Measurements from ENCODE around the gene GMPPA. TPM values are rescaled to one million over a fixed set of nuclear protein-coding genes. Genes with fewer than 3 reads are reported as not detected.
A peak's percentile ranks its signal among the peaks of the same experiment; 100 is the strongest.

GMPPA gene
- total and polyA plus RNA-seq, 3 donors from 2014 or later = 19.6 to 28.3 (median 24.6) TPM

DNA sequence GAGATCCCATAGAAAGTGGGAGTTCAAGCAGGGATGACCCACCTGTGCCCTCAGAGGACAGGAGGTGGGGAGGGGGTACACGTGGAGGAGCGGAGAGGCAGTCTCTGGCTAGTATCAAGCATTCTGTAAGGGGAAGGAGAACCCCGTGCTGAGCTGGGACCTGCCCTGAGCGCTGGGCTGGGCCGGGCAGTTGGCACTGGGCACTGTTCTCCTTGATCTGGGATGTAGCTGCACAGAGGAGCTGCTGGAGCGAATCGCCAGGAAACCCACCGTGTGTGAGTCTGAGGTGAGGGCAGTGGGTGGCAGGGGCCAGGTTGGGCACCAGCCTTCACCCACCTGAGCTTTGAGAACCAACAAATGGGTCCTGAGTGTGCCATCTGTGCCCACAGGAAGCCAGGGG, 19.8 kb upstream of the GMPPA start:
- WGBS, 2 donors = 64 to 85% methylated on average over 2 to 8 of the region's 8 CpGs
- no peaks in the 10 kb centered on the region for H3K9me3 ChIP-seq
- H3K27me3 ChIP-seq = no peaks in the 10 kb centered on the region
- H3K4me1 ChIP-seq = peaks cover 11% of the 10 kb centered on the region
- H3K27ac ChIP-seq = no peak overlapping the region
- intact Hi-C loops (cut with DNase I; ENCODE audit: low total_unique reads) = loop anchor here (10.0 kb wide), 1 partner anchor 46 kb away; no protein-coding TSS in a partner anchor
- TF ChIP-seq, protein P1, sequence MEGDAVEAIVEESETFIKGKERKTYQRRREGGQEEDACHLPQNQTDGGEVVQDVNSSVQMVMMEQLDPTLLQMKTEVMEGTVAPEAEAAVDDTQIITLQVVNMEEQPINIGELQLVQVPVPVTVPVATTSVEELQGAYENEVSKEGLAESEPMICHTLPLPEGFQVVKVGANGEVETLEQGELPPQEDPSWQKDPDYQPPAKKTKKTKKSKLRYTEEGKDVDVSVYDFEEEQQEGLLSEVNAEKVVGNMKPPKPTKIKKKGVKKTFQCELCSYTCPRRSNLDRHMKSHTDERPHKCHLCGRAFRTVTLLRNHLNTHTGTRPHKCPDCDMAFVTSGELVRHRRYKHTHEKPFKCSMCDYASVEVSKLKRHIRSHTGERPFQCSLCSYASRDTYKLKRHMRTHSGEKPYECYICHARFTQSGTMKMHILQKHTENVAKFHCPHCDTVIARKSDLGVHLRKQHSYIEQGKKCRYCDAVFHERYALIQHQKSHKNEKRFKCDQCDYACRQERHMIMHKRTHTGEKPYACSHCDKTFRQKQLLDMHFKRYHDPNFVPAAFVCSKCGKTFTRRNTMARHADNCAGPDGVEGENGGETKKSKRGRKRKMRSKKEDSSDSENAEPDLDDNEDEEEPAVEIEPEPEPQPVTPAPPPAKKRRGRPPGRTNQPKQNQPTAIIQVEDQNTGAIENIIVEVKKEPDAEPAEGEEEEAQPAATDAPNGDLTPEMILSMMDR (IDR thresholded peaks at IDR 0.05) = no peak
- TF ChIP-seq POLR2A (IDR thresholded peaks at IDR 0.05) = no peak
- no peaks in the 10 kb centered on the region for H3K36me3 ChIP-seq (ENCODE audit: low read depth, missing control alignments)
- DNase-seq = no peak
- H3K4me3 ChIP-seq = no peak overlapping the region

DNA sequence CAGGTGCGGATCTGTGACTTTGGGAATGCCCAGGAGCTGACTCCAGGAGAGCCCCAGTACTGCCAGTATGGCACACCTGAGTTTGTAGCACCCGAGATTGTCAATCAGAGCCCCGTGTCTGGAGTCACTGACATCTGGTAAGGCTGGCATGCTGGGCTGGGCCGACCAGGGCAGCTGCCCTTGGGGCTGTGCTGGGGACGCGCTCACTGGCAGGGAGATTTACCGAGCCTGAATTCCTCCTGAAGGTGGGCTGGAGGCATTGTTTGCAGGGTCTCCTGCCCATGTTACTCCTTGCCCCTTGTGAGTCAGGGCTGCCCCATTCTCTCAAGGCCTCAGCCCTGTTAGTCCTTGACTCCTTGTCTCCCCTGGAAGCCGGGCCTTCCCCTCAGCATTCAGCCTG, 18.7 kb upstream of the GMPPA start:
- intact Hi-C loops (cut with DNase I; ENCODE audit: low total_unique reads) = no loop called here
- Histone ChIP-seq H3K4me1 (peaks cover 14% of the 10 kb centered on the region), H3K27ac (no peak overlapping the region), H3K4me3 (no peak overlapping the region), H3K27me3 (no peaks in the 10 kb centered on the region), H3K9me3 (no peaks in the 10 kb centered on the region), H3K36me3 (ENCODE audit: low read depth, missing control alignments) (no peaks in the 10 kb centered on the region)
- 80 to 92% methylated on average over 7 to 8 of the region's 8 CpGs for WGBS, 2 donors
- no peak for DNase-seq
- TF ChIP-seq, protein P1 (IDR thresholded peaks at IDR 0.05) = no peak
- TF ChIP-seq POLR2A (IDR thresholded peaks at IDR 0.05) = no peak

DNA sequence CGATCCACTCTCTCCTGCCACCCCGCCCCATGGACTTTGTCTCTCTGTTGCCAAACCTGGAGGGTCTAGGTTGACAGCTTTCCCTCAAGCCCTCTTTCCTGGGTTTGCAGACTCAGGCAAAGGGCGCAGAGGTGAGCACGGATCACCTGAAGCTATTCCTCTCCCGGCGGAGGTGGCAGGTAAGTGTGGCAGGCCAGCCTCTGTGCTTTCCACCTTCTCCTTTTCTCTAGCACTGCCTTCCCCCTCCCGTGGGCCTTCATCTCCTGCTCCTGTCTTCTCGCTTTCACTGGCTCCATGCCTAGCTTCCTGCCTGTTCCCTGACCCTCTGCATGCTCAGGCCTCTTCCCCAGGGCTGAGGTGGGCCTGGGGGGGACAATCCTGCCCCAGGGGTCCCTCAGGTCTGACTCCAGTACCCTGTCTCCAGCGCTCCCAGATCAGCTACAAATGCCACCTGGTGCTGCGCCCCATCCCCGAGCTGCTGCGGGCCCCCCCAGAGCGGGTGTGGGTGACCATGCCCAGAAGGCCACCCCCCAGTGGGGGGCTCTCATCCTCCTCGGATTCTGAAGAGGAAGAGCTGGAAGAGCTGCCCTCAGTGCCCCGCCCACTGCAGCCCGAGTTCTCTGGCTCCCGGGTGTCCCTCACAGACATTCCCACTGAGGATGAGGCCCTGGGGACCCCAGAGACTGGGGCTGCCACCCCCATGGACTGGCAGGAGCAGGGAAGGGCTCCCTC, 15.9 kb upstream of the GMPPA start:
- DNase-seq = no peak
- Histone ChIP-seq H3K36me3 (ENCODE audit: low read depth, missing control alignments) (no peaks in the 10 kb centered on the region), H3K4me1 (peaks cover 7% of the 10 kb centered on the region), H3K4me3 (no peak overlapping the region), H3K27me3 (no peaks in the 10 kb centered on the region), H3K27ac (no peak overlapping the region), H3K9me3 (no peaks in the 10 kb centered on the region)
- 79 to 86% methylated on average over 16 to 17 of the region's 17 CpGs for WGBS, 2 donors
- intact Hi-C loops (cut with DNase I; ENCODE audit: low total_unique reads) = no loop called here
- no peak for TF ChIP-seq POLR2A (IDR thresholded peaks at IDR 0.05)
- TF ChIP-seq, protein P1 (IDR thresholded peaks at IDR 0.05) = no peak

DNA sequence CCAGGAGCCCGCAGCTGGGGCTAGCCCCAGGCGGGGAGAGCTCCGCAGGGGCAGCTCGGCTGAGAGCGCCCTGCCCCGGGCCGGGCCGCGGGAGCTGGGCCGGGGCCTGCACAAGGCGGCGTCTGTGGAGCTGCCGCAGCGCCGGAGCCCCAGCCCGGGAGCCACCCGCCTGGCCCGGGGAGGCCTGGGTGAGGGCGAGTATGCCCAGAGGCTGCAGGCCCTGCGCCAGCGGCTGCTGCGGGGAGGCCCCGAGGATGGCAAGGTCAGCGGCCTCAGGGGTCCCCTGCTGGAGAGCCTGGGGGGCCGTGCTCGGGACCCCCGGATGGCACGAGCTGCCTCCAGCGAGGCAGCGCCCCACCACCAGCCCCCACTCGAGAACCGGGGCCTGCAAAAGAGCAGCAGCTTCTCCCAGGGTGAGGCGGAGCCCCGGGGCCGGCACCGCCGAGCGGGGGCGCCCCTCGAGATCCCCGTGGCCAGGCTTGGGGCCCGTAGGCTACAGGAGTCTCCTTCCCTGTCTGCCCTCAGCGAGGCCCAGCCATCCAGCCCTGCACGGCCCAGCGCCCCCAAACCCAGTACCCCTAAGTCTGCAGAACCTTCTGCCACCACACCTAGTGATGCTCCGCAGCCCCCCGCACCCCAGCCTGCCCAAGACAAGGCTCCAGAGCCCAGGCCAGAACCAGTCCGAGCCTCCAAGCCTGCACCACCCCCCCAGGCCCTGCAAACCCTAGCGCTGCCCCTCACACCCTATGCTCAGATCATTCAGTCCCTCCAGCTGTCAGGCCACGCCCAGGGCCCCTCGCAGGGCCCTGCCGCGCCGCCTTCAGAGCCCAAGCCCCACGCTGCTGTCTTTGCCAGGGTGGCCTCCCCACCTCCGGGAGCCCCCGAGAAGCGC, 15.0 kb upstream of the GMPPA start:
- Histone ChIP-seq H3K36me3 (ENCODE audit: low read depth, missing control alignments) (no peaks in the 10 kb centered on the region), H3K4me3 (peak overlapping the region in 1 of 2 donors; percentile 20)
- intact Hi-C loops (cut with DNase I; ENCODE audit: low total_unique reads) = no loop called here

More for the DNA sequence above, 15.0 kb upstream of the GMPPA start:
- Histone ChIP-seq H3K4me1 (peaks cover 7% of the 10 kb centered on the region), H3K9me3 (no peaks in the 10 kb centered on the region), H3K27ac (no peak overlapping the region), H3K27me3 (no peaks in the 10 kb centered on the region)
- TF ChIP-seq POLR2A (IDR thresholded peaks at IDR 0.05) = no peak
- TF ChIP-seq, protein P1 (IDR thresholded peaks at IDR 0.05) = no peak
- no peak for DNase-seq
- WGBS, 2 donors = 44 to 72% methylated on average over 17 to 53 of the region's 58 CpGs
